Neuronal stem cell (in vitro differentiated cells): Measurements from ENCODE around the gene ERH.

Source experiments
- DNase-seq: peaks from one replicate; pipeline ENCODE4 v3.0.0-alpha.2; 2013; ENCODE audit warnings: low spot score
- H2AFZ ChIP-seq: one replicate; pipeline ENCODE4 v1.6.1; 2013; ENCODE audit warnings: mild to moderate bottlenecking, low read length, inconsistent platforms
- H2AK5ac ChIP-seq: 2 replicates; pipeline ENCODE4 v1.6.1; 2013; ENCODE audit warnings: low read depth, mild to moderate bottlenecking, inconsistent platforms, low read length, moderate library complexity, mixed read lengths
- H2BK120ac ChIP-seq: 2 replicates; pipeline ENCODE4 v1.6.1; 2013; ENCODE audit warnings: low read depth, mild to moderate bottlenecking, inconsistent platforms, low read length, moderate library complexity, mixed read lengths
- H2BK12ac ChIP-seq: one replicate; pipeline ENCODE4 v1.6.1; 2013; ENCODE audit warnings: low read length, inconsistent platforms
- H2BK15ac ChIP-seq: 2 replicates; pipeline ENCODE4 v1.6.1; 2013; ENCODE audit warnings: mild to moderate bottlenecking, low read length, inconsistent platforms, mixed read lengths
- H2BK5ac ChIP-seq: one replicate; pipeline ENCODE4 v1.6.1; 2013; ENCODE audit warnings: inconsistent platforms, mild to moderate bottlenecking, low read length, moderate library complexity
- H3K14ac ChIP-seq: one replicate; pipeline ENCODE4 v1.6.1; 2013; ENCODE audit warnings: low read length, inconsistent platforms
- H3K18ac ChIP-seq: 2 replicates; pipeline ENCODE4 v1.6.1; 2013; ENCODE audit warnings: low read length, inconsistent platforms
- H3K23ac ChIP-seq: 2 replicates; pipeline ENCODE4 v1.6.1; 2013; ENCODE audit warnings: low read depth, mild to moderate bottlenecking, mixed read lengths, low read length, inconsistent platforms; ENCODE audit not compliant: poor library complexity
- H3K27ac ChIP-seq: replicated peaks from 3 replicates; pipeline ENCODE4 v1.5.1; 2013; ENCODE audit warnings: low read length, inconsistent platforms
- H3K27me3 ChIP-seq, 3 experiments: 2 replicates each; pipeline ENCODE4 v1.6.1; 2013; ENCODE audit warnings: low read length in 3 of 3, mild to moderate bottlenecking in 2 of 3, inconsistent platforms in 1 of 3, low read depth in 1 of 3, mixed read lengths in 1 of 3, moderate library complexity in 1 of 3; ENCODE audit not compliant: control insufficient read depth in 3 of 3, insufficient read depth in 3 of 3
- H3K36me3 ChIP-seq, 2 donors: replicated peaks in 1 of 2; 2 replicates each; pipeline ENCODE4 v1.6.1; 2013; ENCODE audit warnings: low read length in 2 of 2; ENCODE audit not compliant: control insufficient read depth in 2 of 2, insufficient read depth in 2 of 2
- H3K4ac ChIP-seq: 2 replicates; pipeline ENCODE4 v1.6.1; 2013; ENCODE audit warnings: inconsistent platforms, mild to moderate bottlenecking, low read length, moderate library complexity
- H3K4me1 ChIP-seq, 2 donors: 1 replicate in 1 of 2; 2 replicates in 1 of 2; pipeline ENCODE4 v1.6.1; 2013; ENCODE audit warnings: low read length in 2 of 2, low read depth in 1 of 2; ENCODE audit not compliant: control insufficient read depth in 2 of 2, insufficient read depth in 1 of 2
- H3K4me2 ChIP-seq: one replicate; pipeline ENCODE4 v1.6.1; 2013; ENCODE audit warnings: mild to moderate bottlenecking, low read length, inconsistent platforms; ENCODE audit not compliant: insufficient read depth, poor library complexity, severe bottlenecking
- H3K4me3 ChIP-seq, 2 donors: 2 replicates each; pipeline ENCODE4 v1.5.1; 2013; ENCODE audit warnings: low read length in 2 of 2, mild to moderate bottlenecking in 2 of 2, inconsistent platforms in 1 of 2, moderate library complexity in 1 of 2
- H3K79me1 ChIP-seq: one replicate; pipeline ENCODE4 v1.6.1; 2013; ENCODE audit warnings: low read depth, mild to moderate bottlenecking, inconsistent platforms, low read length, moderate library complexity
- H3K9ac ChIP-seq: one replicate; pipeline ENCODE4 v1.6.1; 2013; ENCODE audit warnings: mild to moderate bottlenecking, low read depth, low read length, inconsistent platforms; ENCODE audit not compliant: poor library complexity
- H3K9me3 ChIP-seq, 2 donors: replicated peaks in 1 of 2; 2 replicates each; pipeline versions ENCODE3 to v1.6.1; 2013; ENCODE audit warnings: low read length in 2 of 2, mild to moderate bottlenecking in 2 of 2, inconsistent platforms in 1 of 2, low read depth in 1 of 2, mixed read lengths in 1 of 2, moderate library complexity in 1 of 2; ENCODE audit not compliant: control insufficient read depth in 2 of 2, insufficient read depth in 1 of 2
- H4K8ac ChIP-seq: one replicate; pipeline ENCODE4 v1.6.1; 2013; ENCODE audit warnings: low read depth, mild to moderate bottlenecking, inconsistent platforms, low read length, moderate library complexity
- H4K91ac ChIP-seq: one replicate; pipeline ENCODE4 v1.6.1; 2013; ENCODE audit warnings: low read length, low read depth, mild to moderate bottlenecking, inconsistent platforms; ENCODE audit not compliant: poor library complexity
- WGBS, 2 donors: extraction: QIAGEN DNeasy Blood & Tissue Kit; methylation state at CpG; one replicate each; pipeline ENCODE4 v1.1.7; 2013; ENCODE audit warnings: missing lambda C conversion rate in 2 of 2, mixed read lengths in 1 of 2; ENCODE audit not compliant: insufficient read length in 2 of 2, insufficient replicate concordance in 1 of 2; ENCODE audit errors: extremely low coverage in 2 of 2; 5-methylcytosine and 5-hydroxymethylcytosine counted together

The ERH gene

GRCh38 chr14:69351911-69352310 lies 46.2 kb downstream of the ERH start:
- no peak overlapping the region for H2BK12ac ChIP-seq
- no peaks in the 10 kb centered on the region for H3K9me3 ChIP-seq
- no peak overlapping the region for H2BK15ac ChIP-seq
- no CpG with 5 or more reads among the region's 5 CpGs for WGBS, 2 donors
- no peak overlapping the region for H3K4me3 ChIP-seq
- no peak overlapping the region for H3K9ac ChIP-seq
- H3K23ac ChIP-seq, result no peak overlapping the region
- no peak overlapping the region for H2AK5ac ChIP-seq
- no peak for DNase-seq
- H3K4me2 ChIP-seq, result no peak overlapping the region
- no peak overlapping the region for H3K4ac ChIP-seq
- H2BK120ac ChIP-seq, result no peak overlapping the region
- no peak overlapping the region for H4K91ac ChIP-seq
- H3K79me1 ChIP-seq, result peaks cover 2% of the 10 kb centered on the region
- no peak overlapping the region for H3K27ac ChIP-seq
- H2BK5ac ChIP-seq, result no peak overlapping the region
- no peaks in the 10 kb centered on the region for H3K27me3 ChIP-seq
- no peak overlapping the region for H3K18ac ChIP-seq
- no peak overlapping the region for H2AFZ ChIP-seq
- peaks cover 2 to 29% of the 10 kb centered on the region in 2 donors for H3K36me3 ChIP-seq
- no peak overlapping the region for H3K14ac ChIP-seq
- peaks cover 2 to 5% of the 10 kb centered on the region in 2 donors for H3K4me1 ChIP-seq
- H4K8ac ChIP-seq, result no peak overlapping the region

- WGBS, 2 donors, result no CpG with 5 or more reads among the region's 3 CpGs
- no peak overlapping the region for H3K27ac ChIP-seq
- no peaks in the 10 kb centered on the region for H3K27me3 ChIP-seq
- no peak overlapping the region for H3K4me3 ChIP-seq
- no peak overlapping the region for H3K18ac ChIP-seq
- no peak overlapping the region for H2BK120ac ChIP-seq
- H3K23ac ChIP-seq, result no peak overlapping the region
- H3K4me2 ChIP-seq, result no peak overlapping the region
- H3K4ac ChIP-seq, result no peak overlapping the region
- peak overlapping the region; percentile 27 for H3K9ac ChIP-seq
- no peak overlapping the region for H2BK15ac ChIP-seq
- no peak overlapping the region for H2BK12ac ChIP-seq
- no peak for DNase-seq
- H2BK5ac ChIP-seq, result no peak overlapping the region
- H3K14ac ChIP-seq, result no peak overlapping the region
- H4K91ac ChIP-seq, result no peak overlapping the region
- H2AFZ ChIP-seq, result no peak overlapping the region
- H2AK5ac ChIP-seq, result no peak overlapping the region
- H3K36me3 ChIP-seq, result peaks cover 2 to 29% of the 10 kb centered on the region in 2 donors
- peaks cover 2 to 5% of the 10 kb centered on the region in 2 donors for H3K4me1 ChIP-seq
- H3K79me1 ChIP-seq, result peaks cover 2% of the 10 kb centered on the region
- H4K8ac ChIP-seq, result no peak overlapping the region
- no peaks in the 10 kb centered on the region for H3K9me3 ChIP-seq
These were observed 46.7 kb downstream of the ERH start for GRCh38 chr14:69351385-69351784.

DNA sequence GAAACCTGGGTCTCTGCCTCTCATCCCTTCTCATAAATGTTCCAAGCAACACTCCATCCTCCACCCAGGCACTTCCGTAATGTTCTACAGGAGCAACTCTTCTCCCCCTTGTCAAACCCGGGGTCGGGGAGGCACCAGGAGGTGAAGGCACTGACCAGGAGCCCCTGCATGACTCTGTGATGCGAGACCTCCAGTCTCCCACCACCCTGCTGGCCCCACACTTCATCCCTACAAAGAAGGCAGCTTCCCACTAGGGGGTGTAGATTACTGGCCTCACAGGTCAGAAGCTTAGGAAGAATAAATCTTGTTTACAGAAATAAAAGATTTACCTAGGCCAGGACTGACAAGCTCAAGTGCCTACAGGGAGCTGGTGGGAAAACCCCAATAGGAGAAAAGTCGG lies 47.2 kb downstream of the ERH start:
- Histone ChIP-seq H2AFZ (no peak overlapping the region), H2BK15ac (no peak overlapping the region), H3K4me2 (no peak overlapping the region), H2BK12ac (no peak overlapping the region), H2AK5ac (no peak overlapping the region), H3K14ac (no peak overlapping the region), H3K18ac (no peak overlapping the region), H3K79me1 (peaks cover 2% of the 10 kb centered on the region), H4K8ac (no peak overlapping the region), H3K4ac (no peak overlapping the region), H3K4me3 (no peak overlapping the region), H4K91ac (no peak overlapping the region), H3K4me1 (peaks cover 2 to 5% of the 10 kb centered on the region in 2 donors), H3K23ac (no peak overlapping the region), H2BK120ac (no peak overlapping the region), H3K27ac (no peak overlapping the region), H3K27me3 (no peaks in the 10 kb centered on the region), H2BK5ac (no peak overlapping the region), H3K9me3 (no peaks in the 10 kb centered on the region), H3K36me3 (peaks cover 2 to 29% of the 10 kb centered on the region in 2 donors), H3K9ac (no peak overlapping the region)
- DNase-seq, result no peak
- no CpG with 5 or more reads among the region's 5 CpGs for WGBS, 2 donors

- WGBS, 2 donors, result no CpG with 5 or more reads among the region's 11 CpGs
- peaks cover 2 to 29% of the 10 kb centered on the region in 2 donors for H3K36me3 ChIP-seq
- no peak overlapping the region for H3K18ac ChIP-seq
- H2BK15ac ChIP-seq, result no peak overlapping the region
- no peak overlapping the region for H3K27ac ChIP-seq
- peak overlapping the region; percentile 26 for H3K9ac ChIP-seq
- H3K4me2 ChIP-seq, result no peak overlapping the region
- peak overlapping the region; percentile 32 for H3K14ac ChIP-seq
- H4K91ac ChIP-seq, result no peak overlapping the region
- H3K4me3 ChIP-seq, result no peak overlapping the region
- H3K4ac ChIP-seq, result no peak overlapping the region
- H2AK5ac ChIP-seq, result no peak overlapping the region
- no peak for DNase-seq
- H2AFZ ChIP-seq, result no peak overlapping the region
- no peaks in the 10 kb centered on the region for H3K9me3 ChIP-seq
- peak overlapping the region; percentile 1 for H2BK120ac ChIP-seq
- no peak overlapping the region for H2BK5ac ChIP-seq
- peaks cover 1 to 5% of the 10 kb centered on the region in 2 donors for H3K4me1 ChIP-seq
- peaks cover 2% of the 10 kb centered on the region for H3K79me1 ChIP-seq
- no peak overlapping the region for H2BK12ac ChIP-seq
- no peak overlapping the region for H3K23ac ChIP-seq
- no peak overlapping the region for H4K8ac ChIP-seq
- no peaks in the 10 kb centered on the region for H3K27me3 ChIP-seq
These were observed 48.9 kb downstream of the ERH start for GRCh38 chr14:69349091-69349777.
